ENCODE measurements around the gene ARL17B.
"Not testable (repeated sequence)": the region's sequence is repeated elsewhere in the genome, so short reads cannot be mapped to it uniquely, and the experiment has no call there.

DNA sequence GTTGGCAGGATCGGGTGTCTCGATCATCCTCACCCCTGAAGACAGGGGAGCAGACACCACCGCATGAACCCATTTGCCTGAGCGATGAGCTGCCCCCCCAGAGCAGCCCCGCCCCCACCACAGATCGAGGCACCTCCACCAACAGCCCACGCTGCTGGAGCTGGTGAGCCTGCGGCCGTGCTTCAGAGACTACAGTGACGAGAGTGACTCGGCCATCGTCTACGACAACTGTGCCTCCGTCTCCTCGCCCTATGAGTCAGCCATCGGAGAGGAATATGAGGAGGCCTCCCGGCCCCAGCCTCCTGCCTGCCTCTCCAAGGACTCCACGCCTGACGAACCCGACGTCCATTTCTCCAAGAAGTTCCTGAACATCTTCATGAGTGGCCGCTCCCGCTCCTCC is 117.6 kb downstream of the ARL17B start:
- not testable (repeated sequence) for TF ChIP-seq EZH2 (IDR thresholded peaks at IDR 0.05); POLR2AphosphoS5 (IDR thresholded peaks at IDR 0.05; ENCODE audit: borderline replicate concordance, low read depth, low read length)

Data from SK-N-MC (cell line).